ENCODE results near the gene ESPNL. TPM values are rescaled to one million over a fixed set of nuclear protein-coding genes. Genes with fewer than 3 reads are reported as not detected.

ESPNL gene
- total and polyA plus RNA-seq, 9 of the 15 experiments (the other 6 are each of a cell fraction or from before 2014, with no cell fraction given), result 0.03 to 0.09 (median 0.05) TPM; not detected in 3

- no peak for TF ChIP-seq FOXA1 (IDR thresholded peaks at IDR 0.05; ENCODE audit: borderline replicate concordance)
- TF ChIP-seq SRSF9 (IDR thresholded peaks at IDR 0.05; ENCODE audit: borderline replicate concordance, low read depth, low read length), result no peak
- no peak for TF ChIP-seq ZSCAN29 (IDR thresholded peaks at IDR 0.05)
- no peak for TF ChIP-seq ZNF77 (CRISPR knock-in tag; IDR thresholded peaks at IDR 0.05)
- TF ChIP-seq NONO (IDR thresholded peaks at IDR 0.05; ENCODE audit: low read depth in 2 of 2, low read length in 1 of 2), result no peak
- TF ChIP-seq ZHX1 (conservative IDR thresholded peaks at IDR 0.05; ENCODE audit: low read length), result no peak
Measured at GRCh38 chr2:238103465-238104225, 3.5 kb downstream of the ESPNL start (continued).

GRCh38 chr2:238104226-238104690 is 4.1 kb downstream of the ESPNL start:
- CTCF ChIA-PET (ENCODE audit: low intra/inter-chr PET ratio), result no interaction called here

More at GRCh38 chr2:238104226-238104690, 4.1 kb downstream of the ESPNL start:
- Histone ChIP-seq H3K9me3 (replicated peaks; ENCODE audit: control insufficient read depth, insufficient read depth, low read depth, low read length) (no peaks in the 10 kb centered on the region), H2AFZ (ENCODE audit: low read depth, low read length) (no peak overlapping the region), H3K36me3 (ENCODE audit: control insufficient read depth, insufficient read depth, low read length) (no peaks in the 10 kb centered on the region), H3K9me1 (ENCODE audit: control insufficient read depth, insufficient read depth, low read length) (no peaks in the 10 kb centered on the region), H3K27me3 (ENCODE audit: control insufficient read depth in 2 of 2, insufficient read depth in 2 of 2, low read length in 2 of 2) (no peaks in the 10 kb centered on the region), H3K27ac (ENCODE audit: extremely low read depth, low read depth, low read length) (no peak overlapping the region), H3K9ac (ENCODE audit: insufficient read depth in 1 of 2, low read depth in 2 of 2, low read length in 2 of 2) (no peak overlapping the region), H3K4me3 (no peak overlapping the region), H3K4me2 (ENCODE audit: insufficient read depth, low read length) (no peak overlapping the region), H3K4me1 (replicated peaks in 1 of 2; ENCODE audit: control insufficient read depth in 2 of 2, insufficient read depth in 2 of 2, low read length in 2 of 2) (peaks cover 4 to 64% of the 10 kb centered on the region in 2 experiments; a peak in 3 of 5 replicates), H4K20me1 (replicated peaks; ENCODE audit: control insufficient read depth, insufficient read depth, low read length) (no peaks in the 10 kb centered on the region), H3K79me2 (ENCODE audit: control insufficient read depth, insufficient read depth, low read length) (no peaks in the 10 kb centered on the region)
- no TSS peak for BruUV-seq (replicated peaks)
- intact Hi-C loops (cut with micrococcal nuclease) (no loop called here), in situ Hi-C loops (cut with MboI) (loop anchor here (10.0 kb wide), 1 partner anchor 249 kb away; the partner anchor contains the start of gene RAMP1)
- FAIRE-seq (no peak), ATAC-seq (no peak), DNase-seq (ENCODE audit: extremely low read depth in 1 of 4, low spot score in 3 of 4) (no peak)
- 26% methylated on average over 12 of the region's 14 CpGs for WGBS (ENCODE audit: insufficient coverage, low coverage, missing lambda C conversion rate)
- POLR2A ChIA-PET, result no interaction called here
- no peak for TF ChIP-seq ZNF77 (CRISPR knock-in tag; IDR thresholded peaks at IDR 0.05)
- no peak for TF ChIP-seq CAMTA2 (CRISPR knock-in tag; conservative IDR thresholded peaks at IDR 0.05)
- TF ChIP-seq ZKSCAN8 (CRISPR knock-in tag; IDR thresholded peaks at IDR 0.05), result no peak
- TF ChIP-seq ZNF668 (CRISPR knock-in tag; IDR thresholded peaks at IDR 0.05), result no peak
- TF ChIP-seq VEZF1 (CRISPR knock-in tag; IDR thresholded peaks at IDR 0.05), result no peak
- TF ChIP-seq NFE2L1 (tag; IDR thresholded peaks at IDR 0.05; ENCODE audit: borderline replicate concordance, low read depth), result no peak
- TF ChIP-seq ZBTB9 (CRISPR knock-in tag; IDR thresholded peaks at IDR 0.05), result no peak
